ENCODE measurements around the gene NBDY.

DNA sequence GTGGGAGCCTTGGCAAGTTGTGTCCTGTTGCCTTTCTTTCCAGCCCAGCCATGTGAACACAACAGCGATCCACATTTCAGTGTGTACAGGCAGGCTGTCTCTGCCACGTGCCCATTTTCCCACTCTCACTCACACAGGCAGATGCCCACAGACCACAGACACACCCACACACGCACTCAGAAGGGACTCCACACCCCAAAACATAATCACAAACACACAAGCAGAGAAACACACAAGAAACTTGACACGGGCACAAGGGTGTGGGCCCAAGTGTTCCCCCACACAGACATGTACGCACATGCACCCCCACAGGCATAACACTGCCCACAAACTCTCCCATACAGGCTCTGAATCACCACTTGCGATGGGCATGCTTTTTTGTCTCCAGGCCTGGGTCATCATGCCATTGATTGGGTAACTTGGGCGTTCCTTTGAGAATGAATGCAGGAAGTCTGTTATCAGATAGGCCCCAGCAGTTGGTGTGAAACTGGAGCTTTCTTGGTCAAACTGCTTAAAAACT, 84.3 kb downstream of the NBDY start:
- TF ChIP-seq FOSL2 (IDR thresholded peaks at IDR 0.05) (no peak), FOSL2 (CRISPR knock-in tag; IDR thresholded peaks at IDR 0.05) (no peak), POLR2A (IDR thresholded peaks at IDR 0.05; ENCODE audit: low read length) (no peak), ZFP36 (IDR thresholded peaks at IDR 0.05; ENCODE audit: borderline replicate concordance, partially characterized antibody) (no peak), CTCF (IDR thresholded peaks at IDR 0.05) (no peak), CHD4 (IDR thresholded peaks at IDR 0.05; ENCODE audit: borderline replicate concordance) (no peak), EHMT2 (IDR thresholded peaks at IDR 0.05; ENCODE audit: low read depth) (no peak), REST (IDR thresholded peaks at IDR 0.05) (no peak), RAD21 (conservative IDR thresholded peaks at IDR 0.05 in 1 of 2, IDR thresholded peaks at IDR 0.05 in 1 of 2) (no peak), HOXA7 (CRISPR knock-in tag; IDR thresholded peaks at IDR 0.05) (no peak), POLR2AphosphoS2 (conservative IDR thresholded peaks at IDR 0.05; ENCODE audit: low read length) (no peak), ELK1 (IDR thresholded peaks at IDR 0.05; ENCODE audit: low read depth, low read length) (no peak), MAX (IDR thresholded peaks at IDR 0.05) (no peak), NFE2L2 (conservative IDR thresholded peaks at IDR 0.05; ENCODE audit: low read length) (no peak)
- TF ChIP-seq, protein P1, sequence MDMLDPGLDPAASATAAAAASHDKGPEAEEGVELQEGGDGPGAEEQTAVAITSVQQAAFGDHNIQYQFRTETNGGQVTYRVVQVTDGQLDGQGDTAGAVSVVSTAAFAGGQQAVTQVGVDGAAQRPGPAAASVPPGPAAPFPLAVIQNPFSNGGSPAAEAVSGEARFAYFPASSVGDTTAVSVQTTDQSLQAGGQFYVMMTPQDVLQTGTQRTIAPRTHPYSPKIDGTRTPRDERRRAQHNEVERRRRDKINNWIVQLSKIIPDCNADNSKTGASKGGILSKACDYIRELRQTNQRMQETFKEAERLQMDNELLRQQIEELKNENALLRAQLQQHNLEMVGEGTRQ (IDR thresholded peaks at IDR 0.05), result no peak
